Epithelial cell of alveolus of lung (primary cell): ENCODE measurements around the gene LYSMD3. TPM values are rescaled to one million over a fixed set of nuclear protein-coding genes. Genes with fewer than 3 reads are reported as not detected.

Experiments
- total RNA-seq: library from RNA; depleted of rRNA; stranded (reverse); fragments of >200 nt; gene quantifications from 2 replicates; pipeline ENCODE4 v1.2.1, GENCODE V29; 2015

Gene LYSMD3
- total RNA-seq: 13.7 and 23.1 TPM in 2 replicates

GRCh38 chr5:90529194-90529938 lies at the start of gene LYSMD3:
Gene LYSMD3 (minus strand): TSS chr5:90529584. CDS start chr5:90525289, 4,295 bp downstream.

GRCh38 chr5:90558344-90559192 lies 29.2 kb upstream of the LYSMD3 start, which contains the start of gene ADGRV1:
Gene ADGRV1 (plus strand): TSS chr5:90558797. CDS start chr5:90558896, 99 bp downstream.

GRCh38 chr5:90474235-90475107 lies 54.9 kb downstream of the LYSMD3 start, which contains the start of the genes MBLAC2 and POLR3G:
Gene MBLAC2 (minus strand): TSS chr5:90474771. CDS start chr5:90474292, 479 bp downstream.
Gene POLR3G (plus strand): TSS chr5:90474864. CDS start chr5:90485568, 10,704 bp downstream.

Other genes with a start within 250 kb of the LYSMD3 start
- 12.2 and 17.8 TPM in 2 replicates for gene CETN3, start 119.8 kb downstream of the LYSMD3 start, total RNA-seq
- 3.2 and 3.4 TPM in 2 replicates for gene MBLAC2, start 54.8 kb downstream of the LYSMD3 start, total RNA-seq
- 0.72 and 5.3 TPM in 2 replicates for gene POLR3G, start 54.7 kb downstream of the LYSMD3 start, total RNA-seq
- 0.13 and 0.32 TPM in 2 replicates for gene ADGRV1, start 29.2 kb upstream of the LYSMD3 start, total RNA-seq